Measurements from ENCODE around the gene IFI27L2.

DNA sequence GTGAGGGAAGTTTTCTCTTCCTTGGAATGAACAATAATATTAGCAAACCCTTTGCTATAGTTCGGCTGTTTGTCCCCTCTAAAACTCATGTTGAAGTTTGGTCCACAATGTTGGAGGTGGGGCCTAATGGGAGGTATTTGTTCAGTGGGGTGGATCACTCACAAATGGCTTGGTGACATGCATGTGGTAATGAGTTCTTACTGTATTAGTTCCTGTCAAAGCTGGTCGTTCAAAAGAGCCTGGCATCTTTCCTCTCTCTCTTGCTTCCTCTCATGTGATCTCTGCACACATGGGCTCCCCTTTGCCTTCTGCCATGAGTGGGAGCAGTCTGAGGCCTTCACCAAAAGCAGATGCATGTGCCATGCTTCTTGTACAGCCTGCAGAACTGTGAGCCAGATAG is 31.7 kb upstream of the IFI27L2 start:
- TF ChIP-seq, protein P1, sequence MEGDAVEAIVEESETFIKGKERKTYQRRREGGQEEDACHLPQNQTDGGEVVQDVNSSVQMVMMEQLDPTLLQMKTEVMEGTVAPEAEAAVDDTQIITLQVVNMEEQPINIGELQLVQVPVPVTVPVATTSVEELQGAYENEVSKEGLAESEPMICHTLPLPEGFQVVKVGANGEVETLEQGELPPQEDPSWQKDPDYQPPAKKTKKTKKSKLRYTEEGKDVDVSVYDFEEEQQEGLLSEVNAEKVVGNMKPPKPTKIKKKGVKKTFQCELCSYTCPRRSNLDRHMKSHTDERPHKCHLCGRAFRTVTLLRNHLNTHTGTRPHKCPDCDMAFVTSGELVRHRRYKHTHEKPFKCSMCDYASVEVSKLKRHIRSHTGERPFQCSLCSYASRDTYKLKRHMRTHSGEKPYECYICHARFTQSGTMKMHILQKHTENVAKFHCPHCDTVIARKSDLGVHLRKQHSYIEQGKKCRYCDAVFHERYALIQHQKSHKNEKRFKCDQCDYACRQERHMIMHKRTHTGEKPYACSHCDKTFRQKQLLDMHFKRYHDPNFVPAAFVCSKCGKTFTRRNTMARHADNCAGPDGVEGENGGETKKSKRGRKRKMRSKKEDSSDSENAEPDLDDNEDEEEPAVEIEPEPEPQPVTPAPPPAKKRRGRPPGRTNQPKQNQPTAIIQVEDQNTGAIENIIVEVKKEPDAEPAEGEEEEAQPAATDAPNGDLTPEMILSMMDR (conservative IDR thresholded peaks at IDR 0.05): no peak
- no peak for TF ChIP-seq ZFX (IDR thresholded peaks at IDR 0.05)
